ENCODE data around the gene TUBB8.

TUBB8 gene

DNA sequence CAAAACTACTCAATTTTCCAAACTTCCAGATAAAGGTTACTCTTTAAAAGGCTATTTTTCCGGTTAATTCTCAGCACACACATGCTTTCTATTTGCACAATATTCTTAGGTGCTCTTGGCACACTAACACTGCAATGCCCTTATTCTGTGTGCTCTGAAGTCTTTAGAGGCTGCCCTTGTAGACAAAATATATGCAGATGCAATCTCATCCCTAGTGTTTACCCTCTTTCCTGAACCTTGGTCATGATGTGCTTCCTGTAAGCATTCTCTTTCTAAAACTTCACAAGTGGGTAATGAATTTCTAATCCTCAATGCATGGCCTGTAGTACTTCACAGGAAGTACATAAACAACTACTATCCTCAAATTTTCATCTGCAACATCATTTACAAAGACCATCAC, 41.1 kb upstream of the TUBB8 start:
- TF ChIP-seq, protein P1, sequence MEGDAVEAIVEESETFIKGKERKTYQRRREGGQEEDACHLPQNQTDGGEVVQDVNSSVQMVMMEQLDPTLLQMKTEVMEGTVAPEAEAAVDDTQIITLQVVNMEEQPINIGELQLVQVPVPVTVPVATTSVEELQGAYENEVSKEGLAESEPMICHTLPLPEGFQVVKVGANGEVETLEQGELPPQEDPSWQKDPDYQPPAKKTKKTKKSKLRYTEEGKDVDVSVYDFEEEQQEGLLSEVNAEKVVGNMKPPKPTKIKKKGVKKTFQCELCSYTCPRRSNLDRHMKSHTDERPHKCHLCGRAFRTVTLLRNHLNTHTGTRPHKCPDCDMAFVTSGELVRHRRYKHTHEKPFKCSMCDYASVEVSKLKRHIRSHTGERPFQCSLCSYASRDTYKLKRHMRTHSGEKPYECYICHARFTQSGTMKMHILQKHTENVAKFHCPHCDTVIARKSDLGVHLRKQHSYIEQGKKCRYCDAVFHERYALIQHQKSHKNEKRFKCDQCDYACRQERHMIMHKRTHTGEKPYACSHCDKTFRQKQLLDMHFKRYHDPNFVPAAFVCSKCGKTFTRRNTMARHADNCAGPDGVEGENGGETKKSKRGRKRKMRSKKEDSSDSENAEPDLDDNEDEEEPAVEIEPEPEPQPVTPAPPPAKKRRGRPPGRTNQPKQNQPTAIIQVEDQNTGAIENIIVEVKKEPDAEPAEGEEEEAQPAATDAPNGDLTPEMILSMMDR (IDR thresholded peaks at IDR 0.05; ENCODE audit: borderline replicate concordance, insufficient read depth, low read depth, low read length) = no peak
- H3K4me3 ChIP-seq (ENCODE audit: low read depth, low read length) = no peak overlapping the region

DNA sequence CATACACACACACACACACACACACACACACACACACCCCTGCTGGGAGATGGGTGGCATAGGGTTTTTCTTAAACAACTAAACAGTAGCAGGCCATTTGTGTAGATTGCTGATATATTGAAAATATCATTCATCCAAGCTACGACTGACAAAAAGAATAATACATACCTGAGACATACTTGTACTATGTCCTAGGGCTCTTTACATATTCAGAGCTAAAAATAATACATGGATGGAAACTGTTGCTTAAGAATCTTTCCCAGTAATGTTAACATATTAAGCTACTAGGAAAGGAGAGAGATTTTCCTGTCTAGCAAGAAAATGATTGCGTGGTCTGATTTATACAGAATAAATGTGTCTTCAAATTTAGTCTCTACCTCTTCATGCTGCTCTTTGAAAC, 40.2 kb upstream of the TUBB8 start:
- no peak overlapping the region for H3K4me3 ChIP-seq (ENCODE audit: low read depth, low read length)
- TF ChIP-seq, protein P1 (IDR thresholded peaks at IDR 0.05; ENCODE audit: borderline replicate concordance, insufficient read depth, low read depth, low read length) = no peak

DNA sequence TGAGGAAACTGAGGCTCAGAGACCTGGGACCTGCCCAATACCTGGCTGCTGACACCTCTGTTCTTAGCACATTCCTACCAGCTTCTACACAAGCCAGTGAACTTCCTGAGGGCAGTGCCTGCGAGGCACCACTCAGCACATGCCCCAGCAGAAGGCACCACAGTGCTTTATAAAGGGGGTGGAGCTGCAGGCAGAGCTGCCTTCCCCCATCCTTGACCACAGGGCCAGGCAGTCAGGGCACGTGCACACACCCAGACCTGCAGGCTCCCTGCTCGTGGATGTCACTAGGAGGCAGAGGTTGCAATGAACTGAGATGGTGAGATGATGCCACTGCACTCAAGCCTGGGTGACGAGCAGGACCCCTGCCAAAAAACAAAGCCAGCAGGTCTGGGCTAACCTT, 39.2 kb upstream of the TUBB8 start:
- H3K4me3 ChIP-seq (ENCODE audit: low read depth, low read length) = no peak overlapping the region
- TF ChIP-seq, protein P1 (IDR thresholded peaks at IDR 0.05; ENCODE audit: borderline replicate concordance, insufficient read depth, low read depth, low read length) = no peak

DNA sequence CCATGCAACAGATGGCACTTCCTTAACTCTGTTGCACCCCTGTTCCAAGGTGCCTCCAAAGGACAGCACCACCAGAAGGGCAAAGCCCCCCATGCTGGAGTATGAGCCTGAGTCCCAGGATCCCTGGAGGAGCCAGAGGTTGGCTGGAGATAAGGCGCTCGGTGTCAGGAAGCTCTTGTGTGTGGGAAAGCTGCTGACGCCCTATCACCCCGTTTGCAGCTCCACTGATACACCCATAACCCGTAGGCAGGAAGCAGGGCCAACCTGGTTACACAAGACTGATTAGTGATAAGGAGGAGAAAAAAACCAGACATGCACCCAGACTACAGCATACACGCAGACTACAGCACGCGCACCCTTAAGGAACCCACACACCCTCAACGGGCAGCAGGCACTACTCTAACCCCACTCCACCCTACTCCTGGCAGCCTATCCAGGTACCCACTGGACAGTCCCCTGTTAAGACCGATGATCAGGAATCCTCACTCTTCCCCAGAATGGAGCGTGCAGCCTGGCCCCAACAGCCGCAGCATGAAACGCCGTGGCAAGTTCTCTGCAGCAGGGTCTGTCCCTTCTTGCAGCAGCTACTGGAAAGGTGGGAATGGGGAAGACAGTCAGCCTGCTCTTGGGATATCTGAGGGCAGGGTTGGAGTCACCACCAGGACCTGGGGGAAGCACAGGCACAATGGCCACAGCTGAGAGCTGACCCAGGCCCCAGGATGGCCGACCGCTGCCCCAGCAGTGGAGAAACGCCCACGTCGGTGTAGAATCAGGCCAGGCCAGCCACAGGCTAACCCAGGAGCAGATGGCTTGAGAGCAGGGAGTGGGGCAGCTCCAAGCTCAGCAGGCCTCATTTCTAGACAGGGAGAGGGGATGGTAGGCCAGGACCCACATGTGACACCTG, 38.3 kb upstream of the TUBB8 start:
- no peak overlapping the region for H3K4me3 ChIP-seq (ENCODE audit: low read depth, low read length)
- TF ChIP-seq, protein P1 (IDR thresholded peaks at IDR 0.05; ENCODE audit: borderline replicate concordance, insufficient read depth, low read depth, low read length) = no peak

DNA sequence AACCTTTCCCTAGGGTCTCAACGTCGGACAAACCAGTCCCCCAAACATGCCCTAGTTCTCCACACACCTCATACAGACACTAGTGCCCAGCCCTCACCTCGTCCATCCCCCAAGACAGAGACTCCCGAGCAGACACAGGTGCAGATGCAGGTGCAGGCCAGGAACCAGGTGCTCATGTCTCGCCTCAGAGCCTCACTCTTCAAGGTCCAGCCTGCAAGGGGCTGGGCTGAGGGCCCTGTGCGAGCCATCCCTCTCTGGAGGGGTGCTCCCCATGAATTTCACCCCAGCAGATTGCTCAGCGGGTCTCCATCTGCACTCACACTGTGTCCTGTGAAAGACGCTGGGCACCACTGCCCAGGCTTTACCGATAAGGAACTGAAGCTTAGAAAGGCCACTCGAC, 36.9 kb upstream of the TUBB8 start:
- no peak overlapping the region for H3K4me3 ChIP-seq (ENCODE audit: low read depth, low read length)
- TF ChIP-seq, protein P1 (IDR thresholded peaks at IDR 0.05; ENCODE audit: borderline replicate concordance, insufficient read depth, low read depth, low read length) = no peak

DNA sequence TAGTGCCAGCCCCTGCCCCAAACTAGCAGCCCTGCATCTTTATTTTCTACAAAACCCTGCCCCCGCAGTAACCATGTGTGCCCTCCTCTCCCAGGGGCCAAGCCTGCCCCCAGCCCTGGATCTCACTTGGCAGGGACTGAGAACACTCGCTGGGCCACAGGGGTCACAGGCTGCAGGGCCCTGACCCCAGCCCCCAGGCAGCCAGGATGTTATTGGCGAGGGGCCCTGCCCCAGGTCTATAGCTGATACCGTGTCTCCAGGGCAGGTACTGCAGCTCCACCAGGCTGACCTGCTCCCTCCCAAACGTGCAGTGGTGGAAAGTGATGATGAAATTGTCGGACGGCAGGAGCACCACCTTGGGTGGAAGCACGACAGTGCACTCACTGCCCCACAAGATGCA, 35.9 kb upstream of the TUBB8 start:
- TF ChIP-seq, protein P1 (IDR thresholded peaks at IDR 0.05; ENCODE audit: borderline replicate concordance, insufficient read depth, low read depth, low read length) = no peak
- H3K4me3 ChIP-seq (ENCODE audit: low read depth, low read length) = no peak overlapping the region

DNA sequence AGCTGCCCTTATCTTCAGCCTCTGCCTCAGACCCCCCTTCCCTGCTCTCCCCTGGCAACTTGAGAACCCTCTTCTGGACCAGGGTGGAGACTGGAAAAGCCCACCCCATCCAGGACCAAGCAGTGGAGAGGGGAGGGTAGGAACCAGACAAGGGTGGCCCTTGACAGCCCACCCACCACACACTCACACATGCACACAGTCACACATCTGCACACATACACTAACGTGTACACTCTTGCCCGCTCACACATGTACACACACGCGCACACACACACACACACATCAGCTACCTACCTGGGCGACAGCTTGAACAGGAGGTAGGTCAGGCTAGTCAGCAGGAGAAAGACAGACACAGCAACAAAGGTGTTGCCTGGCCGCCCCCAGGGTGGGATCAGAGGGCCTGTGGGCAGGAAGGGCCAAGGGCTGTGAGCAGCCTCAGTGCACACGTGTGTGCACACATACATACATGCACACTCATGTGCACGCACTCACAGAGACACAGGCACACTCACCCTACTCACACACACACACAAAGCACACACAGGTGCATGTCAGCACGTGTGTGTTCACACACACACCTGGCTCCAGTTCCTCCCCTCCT, 34.9 kb upstream of the TUBB8 start:
- TF ChIP-seq, protein P1 (IDR thresholded peaks at IDR 0.05; ENCODE audit: borderline replicate concordance, insufficient read depth, low read depth, low read length) = no peak
- H3K4me3 ChIP-seq (ENCODE audit: low read depth, low read length) = no peak overlapping the region
